Duodenal mucosa (tissue), 2 donors: ENCODE results near the gene TPST1.

Experiments
- H3K27ac ChIP-seq: one replicate; pipeline ENCODE4 v1.7.0; 2013; ENCODE audit warnings: low read depth, low read length
- H3K27me3 ChIP-seq, 2 donors: one replicate each; pipeline ENCODE4 v1.7.0; 2013; ENCODE audit warnings: low read length in 2 of 2, control low read depth in 1 of 2; ENCODE audit not compliant: insufficient read depth in 2 of 2, control insufficient read depth in 1 of 2
- H3K36me3 ChIP-seq, 2 donors: one replicate each; pipeline ENCODE4 v1.7.0; 2013; ENCODE audit warnings: low read length in 2 of 2, control low read depth in 1 of 2; ENCODE audit not compliant: insufficient read depth in 2 of 2, control insufficient read depth in 1 of 2
- H3K4me1 ChIP-seq, 2 donors: one replicate each; pipeline ENCODE4 v1.7.0; 2013; ENCODE audit warnings: low read length in 2 of 2, control low read depth in 1 of 2; ENCODE audit not compliant: insufficient read depth in 2 of 2, control insufficient read depth in 1 of 2
- H3K4me3 ChIP-seq, 2 donors: one replicate each; pipeline ENCODE4 v1.7.0; 2013; ENCODE audit warnings: low read length in 2 of 2, low read depth in 1 of 2
- H3K9ac ChIP-seq, 2 donors: one replicate each; pipeline ENCODE4 v1.7.0; 2013; ENCODE audit warnings: low read length in 2 of 2, low read depth in 1 of 2
- H3K9me3 ChIP-seq, 2 donors: one replicate each; pipeline ENCODE4 v1.7.0; 2013; ENCODE audit warnings: low read length in 2 of 2, control low read depth in 1 of 2; ENCODE audit not compliant: control insufficient read depth in 1 of 2

Gene TPST1

GRCh38 chr7:66255534-66256100 lies 50.5 kb downstream of the TPST1 start:
- H3K27me3 ChIP-seq = no peaks in the 10 kb centered on the region
- H3K4me3 ChIP-seq = no peak overlapping the region
- no peak overlapping the region for H3K9ac ChIP-seq
- H3K9me3 ChIP-seq = no peaks in the 10 kb centered on the region
- H3K36me3 ChIP-seq = no peaks in the 10 kb centered on the region
- no peaks in the 10 kb centered on the region for H3K4me1 ChIP-seq
- no peak overlapping the region for H3K27ac ChIP-seq

- H3K27me3 ChIP-seq = no peaks in the 10 kb centered on the region
- no peak overlapping the region for H3K27ac ChIP-seq
- no peaks in the 10 kb centered on the region for H3K36me3 ChIP-seq
- H3K4me3 ChIP-seq = no peak overlapping the region
- no peaks in the 10 kb centered on the region for H3K4me1 ChIP-seq
- no peaks in the 10 kb centered on the region for H3K9me3 ChIP-seq
- H3K9ac ChIP-seq = no peak overlapping the region
Observed at GRCh38 chr7:66256281-66256680, 51.1 kb downstream of the TPST1 start.

GRCh38 chr7:66257481-66257880 lies 52.3 kb downstream of the TPST1 start:
- Histone ChIP-seq H3K9ac (no peak overlapping the region), H3K9me3 (no peaks in the 10 kb centered on the region), H3K4me3 (no peak overlapping the region), H3K36me3 (no peaks in the 10 kb centered on the region), H3K27me3 (no peaks in the 10 kb centered on the region), H3K4me1 (no peaks in the 10 kb centered on the region), H3K27ac (no peak overlapping the region)

GRCh38 chr7:66258409-66258808 lies 53.3 kb downstream of the TPST1 start:
- Histone ChIP-seq H3K9me3 (no peaks in the 10 kb centered on the region), H3K9ac (no peak overlapping the region)

GRCh38 chr7:66261941-66262340 lies 56.8 kb downstream of the TPST1 start:
- Histone ChIP-seq H3K9ac (no peak overlapping the region), H3K27me3 (no peaks in the 10 kb centered on the region), H3K9me3 (peaks cover 16 to 18% of the 10 kb centered on the region in 2 donors), H3K4me3 (no peak overlapping the region), H3K27ac (no peak overlapping the region), H3K4me1 (no peaks in the 10 kb centered on the region), H3K36me3 (no peaks in the 10 kb centered on the region)

More at GRCh38 chr7:66258409-66258808, 53.3 kb downstream of the TPST1 start:
- Histone ChIP-seq H3K4me1 (no peaks in the 10 kb centered on the region), H3K4me3 (no peak overlapping the region), H3K36me3 (no peaks in the 10 kb centered on the region), H3K27me3 (no peaks in the 10 kb centered on the region), H3K27ac (no peak overlapping the region)

- H3K27ac ChIP-seq = no peak overlapping the region
- no peaks in the 10 kb centered on the region for H3K36me3 ChIP-seq
- H3K9ac ChIP-seq = no peak overlapping the region
- no peaks in the 10 kb centered on the region for H3K4me1 ChIP-seq
- H3K9me3 ChIP-seq = peaks cover 16 to 18% of the 10 kb centered on the region in 2 donors
- no peaks in the 10 kb centered on the region for H3K27me3 ChIP-seq
- no peak overlapping the region for H3K4me3 ChIP-seq
Observed at GRCh38 chr7:66263936-66264335, 58.8 kb downstream of the TPST1 start.

- H3K36me3 ChIP-seq = no peaks in the 10 kb centered on the region
- H3K27ac ChIP-seq = no peak overlapping the region
- H3K9ac ChIP-seq = no peak overlapping the region
- H3K4me3 ChIP-seq = no peak overlapping the region
- H3K27me3 ChIP-seq = no peaks in the 10 kb centered on the region
- H3K9me3 ChIP-seq = peaks cover 16 to 18% of the 10 kb centered on the region in 2 donors
- no peaks in the 10 kb centered on the region for H3K4me1 ChIP-seq
Observed at GRCh38 chr7:66265566-66265965, 60.4 kb downstream of the TPST1 start.

GRCh38 chr7:66267249-66267648 lies 62.1 kb downstream of the TPST1 start:
- no peaks in the 10 kb centered on the region for H3K4me1 ChIP-seq
- H3K27ac ChIP-seq = no peak overlapping the region
- H3K36me3 ChIP-seq = no peaks in the 10 kb centered on the region
- no peak overlapping the region for H3K9ac ChIP-seq
- H3K4me3 ChIP-seq = no peak overlapping the region
- peaks cover 16 to 18% of the 10 kb centered on the region in 2 donors for H3K9me3 ChIP-seq
- H3K27me3 ChIP-seq = no peaks in the 10 kb centered on the region

GRCh38 chr7:66269978-66270377 lies 64.8 kb downstream of the TPST1 start:
- H3K9ac ChIP-seq = no peak overlapping the region
- H3K36me3 ChIP-seq = no peaks in the 10 kb centered on the region
- no peak overlapping the region for H3K4me3 ChIP-seq
- H3K4me1 ChIP-seq = no peaks in the 10 kb centered on the region
- no peaks in the 10 kb centered on the region for H3K27me3 ChIP-seq
- H3K9me3 ChIP-seq = peaks cover 10 to 13% of the 10 kb centered on the region in 2 donors
- no peak overlapping the region for H3K27ac ChIP-seq

GRCh38 chr7:66272321-66272720 lies 67.2 kb downstream of the TPST1 start:
- Histone ChIP-seq H3K27ac (no peak overlapping the region), H3K4me1 (no peaks in the 10 kb centered on the region), H3K4me3 (no peak overlapping the region), H3K9me3 (no peaks in the 10 kb centered on the region), H3K27me3 (no peaks in the 10 kb centered on the region), H3K36me3 (no peaks in the 10 kb centered on the region), H3K9ac (no peak overlapping the region)

- H3K4me1 ChIP-seq = no peaks in the 10 kb centered on the region
- H3K9ac ChIP-seq = no peak overlapping the region
- no peak overlapping the region for H3K4me3 ChIP-seq
- H3K36me3 ChIP-seq = no peaks in the 10 kb centered on the region
- H3K27ac ChIP-seq = no peak overlapping the region
- no peaks in the 10 kb centered on the region for H3K9me3 ChIP-seq
- H3K27me3 ChIP-seq = no peaks in the 10 kb centered on the region
Observed at GRCh38 chr7:66276363-66276762, 71.2 kb downstream of the TPST1 start.
